UCSD-AML1 (cell line): ENCODE results near the gene PGPEP1.
"Not testable (repeated sequence)": the region's sequence is repeated elsewhere in the genome, so short reads cannot be mapped to it uniquely, and the experiment has no call there.

Experiments used
- DNase-seq: peaks from one replicate; lab custom pipeline; 2025; ENCODE audit not compliant: unreplicated experiment; lab: John Stamatoyannopoulos, UW

PGPEP1 gene

DNA sequence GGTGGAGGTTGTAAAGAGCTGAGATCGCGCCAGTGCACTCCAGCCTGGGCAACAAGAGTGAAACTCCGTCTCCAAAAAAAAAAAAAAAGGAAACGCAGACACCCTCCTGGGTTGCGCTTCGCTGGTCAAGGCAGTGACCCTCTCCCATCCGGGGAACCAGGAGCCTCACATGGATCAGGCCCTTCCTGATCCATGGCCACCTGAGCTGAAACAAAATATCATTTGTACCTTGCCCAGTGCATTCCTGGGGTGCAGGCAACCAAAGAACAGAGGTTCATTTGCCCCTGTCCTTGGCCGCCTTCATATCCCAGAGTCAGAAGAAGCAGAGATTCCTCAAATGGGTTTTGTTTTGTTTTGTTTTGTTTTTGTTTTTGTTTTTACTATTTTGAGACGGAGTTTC lies 9.5 kb upstream of the PGPEP1 start:
- no peak for DNase-seq

DNA sequence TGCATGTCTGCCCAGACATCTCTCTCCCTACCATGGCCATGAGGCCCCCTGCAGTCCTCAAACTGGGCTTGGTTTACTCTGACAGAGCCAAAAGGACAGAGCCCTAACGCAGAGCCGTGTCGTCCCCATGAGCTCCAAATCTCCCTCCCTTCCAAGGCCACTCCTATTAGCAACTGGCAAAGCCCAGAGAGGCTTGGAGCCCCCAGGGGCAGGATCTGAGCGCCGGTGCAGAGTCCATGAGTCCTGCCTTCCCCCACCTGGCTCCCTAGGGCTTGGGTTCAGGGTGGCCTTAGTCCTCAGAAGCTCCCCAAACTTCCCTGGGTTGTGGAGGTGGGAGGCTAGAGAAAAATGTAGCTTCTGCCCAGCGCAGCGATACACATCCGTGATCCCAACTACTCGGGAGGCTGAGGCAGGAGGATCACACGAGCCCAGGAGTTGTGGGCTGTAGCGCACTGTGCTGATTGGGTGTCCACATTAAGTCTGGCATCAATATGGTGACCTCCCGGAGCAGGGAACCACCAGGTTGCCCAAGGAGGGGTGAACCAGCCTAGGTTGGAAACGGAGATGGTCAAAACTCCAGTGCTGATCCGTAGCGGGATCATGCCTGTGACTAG lies 7.4 kb upstream of the PGPEP1 start:
- DNase-seq, result no peak

DNA sequence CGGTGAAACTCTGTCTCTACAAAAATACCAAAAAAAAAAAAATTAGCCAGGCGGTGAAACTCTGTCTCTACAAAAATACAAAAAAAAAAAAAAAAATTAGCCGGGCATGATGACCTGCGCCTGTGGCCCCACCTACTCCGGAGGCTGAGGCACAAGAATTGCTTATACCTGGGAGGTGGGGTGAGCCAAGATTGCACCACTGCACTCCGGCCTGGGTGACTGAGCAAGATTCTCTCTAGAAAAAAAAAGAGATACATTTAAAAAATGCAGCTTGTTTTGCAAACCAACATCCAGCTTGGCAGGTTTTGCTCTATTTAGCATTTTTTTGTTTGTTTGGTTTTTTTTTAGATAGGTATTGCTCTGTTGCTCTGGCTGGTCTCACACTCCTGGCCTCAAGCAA lies 6.7 kb upstream of the PGPEP1 start:
- no peak for DNase-seq

DNA sequence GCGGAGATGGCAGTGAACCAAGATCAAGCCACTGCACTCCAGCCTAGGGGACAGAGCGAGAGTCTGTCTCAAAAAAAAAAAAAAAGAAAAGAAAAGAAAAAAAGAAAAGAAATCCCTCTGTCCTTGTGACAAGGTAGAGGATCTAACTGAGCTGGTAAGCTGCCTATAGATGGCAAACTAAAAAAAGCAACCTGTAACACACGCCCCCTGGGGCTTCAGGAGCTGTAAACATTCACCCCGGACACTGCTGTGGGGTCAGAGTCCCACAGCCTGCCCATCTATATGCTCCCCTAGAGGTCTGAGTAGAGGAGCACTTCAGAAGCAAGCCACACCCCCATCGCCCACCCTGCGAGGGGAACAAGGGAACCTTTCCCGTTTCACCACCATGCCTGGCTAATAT lies 4.3 kb upstream of the PGPEP1 start:
- DNase-seq, result no peak

DNA sequence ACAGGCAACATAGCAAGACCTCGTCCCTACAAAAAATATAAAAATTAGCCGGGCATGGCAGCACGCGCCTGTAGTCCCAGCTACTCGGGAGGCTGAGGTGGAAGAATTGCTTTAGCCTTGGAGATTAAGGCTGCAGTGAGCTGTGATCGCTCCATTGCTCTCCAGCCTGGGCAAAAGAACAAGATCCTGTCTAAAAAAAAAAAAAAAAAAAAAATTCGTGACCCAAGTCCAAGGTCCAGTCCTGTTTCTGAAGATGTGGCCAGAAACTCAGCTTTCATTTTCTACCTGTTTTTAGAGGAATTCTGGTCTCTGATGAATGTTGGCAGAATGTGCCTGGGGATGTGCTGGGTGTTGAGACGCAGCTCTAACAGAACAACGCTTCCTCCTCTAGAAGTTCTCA lies 1.9 kb upstream of the PGPEP1 start:
- DNase-seq, result no peak

DNA sequence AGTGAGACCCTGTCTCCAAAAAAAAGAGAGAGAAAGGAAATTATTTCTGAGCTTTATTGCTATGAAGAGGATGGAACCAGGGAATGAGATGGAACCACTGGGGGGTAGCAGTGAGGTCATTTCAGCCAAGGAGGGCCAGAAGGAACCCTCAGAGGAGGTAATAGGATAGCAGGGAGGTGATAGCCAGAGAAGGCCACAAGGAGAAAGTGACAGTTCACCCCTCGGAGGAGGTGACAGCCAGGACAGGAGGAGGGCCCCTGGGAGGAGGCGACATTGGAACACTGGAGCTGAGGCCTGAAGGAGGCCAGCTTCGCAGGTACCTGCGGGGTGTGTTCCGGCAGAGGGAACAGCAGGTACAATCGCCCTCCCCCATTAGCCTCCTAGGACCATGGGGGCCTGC lies 675 bp upstream of the PGPEP1 start:
- no peak for DNase-seq

DNA sequence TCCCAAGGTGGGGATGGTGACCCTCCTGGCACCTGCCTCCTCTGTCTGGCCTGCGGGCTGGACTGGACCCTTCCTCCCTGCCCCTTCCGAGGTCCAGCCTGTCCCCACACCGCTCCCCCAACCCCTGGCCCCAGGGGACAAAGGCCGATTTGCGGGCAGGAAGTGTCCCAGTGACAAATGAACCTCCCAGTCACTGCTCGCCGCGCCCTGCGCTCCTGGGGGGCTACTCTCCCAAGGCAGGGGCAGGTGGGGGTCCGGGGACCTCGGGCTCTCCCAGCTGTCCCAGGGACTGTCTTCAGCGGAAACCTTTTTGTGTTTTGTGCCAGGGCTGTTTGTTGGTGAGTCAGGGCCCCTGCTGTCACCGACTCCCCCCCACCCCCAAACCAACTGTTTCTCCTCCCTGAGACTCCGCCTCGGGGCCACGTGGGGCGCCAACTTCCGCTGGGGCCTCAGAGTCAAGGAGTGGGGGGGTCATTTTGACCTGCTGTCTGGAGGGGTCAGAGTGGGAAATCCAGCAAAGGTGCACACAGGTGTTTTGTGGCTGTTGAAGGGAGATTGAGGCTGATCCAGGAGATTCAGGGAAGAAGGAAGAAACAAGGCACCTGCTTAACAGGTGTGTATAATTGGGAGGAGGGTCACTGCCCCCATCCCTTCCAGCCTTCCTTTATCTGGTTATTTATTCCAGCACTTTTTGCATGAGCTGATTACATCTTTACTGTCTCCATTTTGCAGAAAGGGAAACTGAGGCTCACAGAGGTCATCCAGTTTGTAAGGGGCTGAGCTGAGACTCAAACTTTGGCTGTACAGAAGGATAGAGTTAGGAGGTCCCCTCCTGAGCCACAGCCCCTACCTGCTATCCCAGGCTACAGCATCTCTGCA lies 831 bp downstream of the PGPEP1 start:
- peak; percentile 67 for DNase-seq

DNA sequence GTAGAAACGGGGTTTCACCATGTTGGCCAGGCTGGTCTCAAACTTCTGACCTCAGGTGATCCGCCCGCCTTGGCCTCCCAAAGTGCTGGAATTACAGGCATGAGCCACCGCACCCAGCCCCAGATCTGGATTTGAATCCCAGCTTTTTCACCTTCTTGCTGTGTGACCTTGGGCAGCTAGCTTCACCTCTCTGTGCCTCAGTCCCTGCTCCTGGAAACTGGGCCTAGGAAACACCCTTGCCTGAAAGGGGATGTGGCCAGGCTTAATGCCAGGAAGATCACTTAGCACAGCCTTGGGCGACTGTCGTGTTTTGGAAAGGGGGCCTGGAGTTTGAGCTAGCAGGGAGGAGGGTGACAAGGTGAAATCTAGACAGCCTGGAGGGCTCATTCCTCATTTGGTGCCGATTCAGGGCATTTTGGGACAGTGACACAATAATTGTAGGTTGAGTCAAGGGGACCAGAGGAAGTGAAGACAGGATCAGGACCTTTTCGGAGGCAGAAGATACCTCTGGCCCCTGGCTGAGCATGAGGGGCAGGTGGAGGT lies 1.8 kb downstream of the PGPEP1 start:
- no peak for DNase-seq

DNA sequence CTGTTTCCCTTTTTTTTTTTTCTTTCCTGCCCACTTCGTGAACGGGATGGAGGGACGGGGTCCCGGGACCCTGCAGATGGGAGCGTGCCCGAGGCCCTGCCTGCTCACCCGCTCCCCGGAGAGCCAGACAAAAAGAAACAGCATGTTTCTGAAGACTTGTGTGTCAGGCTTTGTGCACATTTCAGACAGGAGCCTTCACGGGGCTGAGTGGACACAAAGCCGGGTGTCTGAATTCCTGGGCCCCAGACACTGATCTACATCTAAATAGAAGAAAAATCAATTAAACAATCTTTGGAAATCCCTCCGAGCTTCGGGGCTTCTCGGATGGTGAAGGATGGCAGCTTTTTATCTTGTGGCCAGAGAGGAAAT lies 4.2 kb downstream of the PGPEP1 start:
- DNase-seq, result no peak

DNA sequence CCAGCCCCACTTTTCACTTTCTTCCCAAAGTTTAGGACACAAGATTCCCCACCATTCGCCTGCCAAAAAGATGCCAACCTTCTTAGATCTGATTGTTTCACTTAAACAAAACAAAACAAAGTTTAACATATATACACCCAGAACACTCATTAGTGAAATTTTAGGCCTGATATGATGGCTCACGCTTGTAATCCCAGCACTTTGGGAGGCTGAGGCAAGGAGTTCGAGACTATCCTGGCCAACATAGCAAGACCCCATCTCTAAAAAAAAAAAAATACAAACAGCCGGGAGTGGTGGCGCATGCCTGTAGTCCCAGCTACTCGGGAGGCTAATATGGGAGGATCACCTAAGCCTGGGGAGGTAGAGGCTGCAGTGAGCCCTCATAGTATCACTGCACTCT lies 4.9 kb downstream of the PGPEP1 start:
- DNase-seq, result no peak

DNA sequence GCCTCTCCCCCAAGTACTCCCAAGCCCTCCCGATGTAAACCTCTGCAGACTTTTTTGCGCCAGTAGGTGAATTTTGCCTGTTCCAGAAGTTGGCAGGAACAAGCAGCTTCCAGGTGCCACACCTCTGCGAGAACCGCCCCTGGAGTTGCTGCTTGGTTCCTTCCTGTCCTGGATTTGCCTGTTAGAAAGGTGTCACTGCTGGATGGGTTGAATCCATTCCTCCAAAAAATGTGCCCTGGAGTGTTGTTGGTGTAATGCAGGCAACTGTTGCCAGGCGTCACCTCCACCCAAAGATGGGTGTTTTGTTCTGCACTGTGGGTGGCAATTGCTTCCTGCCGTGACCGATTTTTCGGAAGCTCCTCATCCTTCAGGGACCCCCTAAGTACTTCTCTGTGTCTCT lies 5.7 kb downstream of the PGPEP1 start:
- DNase-seq, result no peak

DNA sequence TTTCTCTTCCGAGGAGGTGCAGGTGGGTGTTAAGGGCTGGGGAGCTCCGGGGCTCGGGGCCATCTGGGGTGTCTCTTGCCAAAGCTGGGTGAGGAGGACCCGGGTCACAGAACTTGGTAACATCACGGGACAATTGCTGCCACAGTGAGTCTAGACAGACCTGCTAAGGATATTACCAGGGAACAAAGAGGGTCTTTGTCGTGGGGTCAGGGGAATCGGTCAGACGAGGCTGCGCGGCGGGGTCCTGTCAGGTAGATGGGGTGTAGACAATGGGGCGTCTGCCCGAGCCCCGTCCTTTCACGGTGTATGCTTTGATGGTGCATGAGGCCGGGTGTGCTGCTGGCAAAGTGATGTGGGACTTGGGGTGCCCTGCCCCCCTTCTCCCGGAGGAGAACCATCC lies 7.8 kb downstream of the PGPEP1 start:
- no peak for DNase-seq

DNA sequence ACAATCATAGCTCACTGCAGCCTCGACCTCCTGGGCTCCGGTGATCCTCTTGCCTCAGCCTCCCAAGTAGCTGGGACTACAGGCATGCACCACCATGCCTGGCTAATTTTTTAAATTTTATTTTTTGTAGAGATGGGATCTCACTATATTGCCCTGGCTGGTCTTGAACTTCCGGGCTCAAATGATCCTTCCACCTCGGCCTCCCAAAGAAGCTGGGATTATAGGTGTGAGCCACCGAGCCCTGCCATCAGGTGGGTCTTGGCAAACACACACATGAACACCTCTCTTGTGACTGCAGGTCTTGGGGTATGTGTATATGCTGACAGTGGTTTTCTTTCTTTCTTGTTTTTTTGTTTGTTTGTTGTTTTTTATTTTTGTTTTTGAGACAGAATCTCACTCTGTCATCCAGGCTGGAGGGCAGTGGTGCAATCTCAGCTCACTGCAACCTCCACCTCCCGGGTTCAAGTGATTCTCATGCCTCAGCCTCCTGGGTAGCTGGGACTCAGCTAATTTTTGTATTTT lies 8.5 kb downstream of the PGPEP1 start:
- DNase-seq, result not testable (repeated sequence)

DNA sequence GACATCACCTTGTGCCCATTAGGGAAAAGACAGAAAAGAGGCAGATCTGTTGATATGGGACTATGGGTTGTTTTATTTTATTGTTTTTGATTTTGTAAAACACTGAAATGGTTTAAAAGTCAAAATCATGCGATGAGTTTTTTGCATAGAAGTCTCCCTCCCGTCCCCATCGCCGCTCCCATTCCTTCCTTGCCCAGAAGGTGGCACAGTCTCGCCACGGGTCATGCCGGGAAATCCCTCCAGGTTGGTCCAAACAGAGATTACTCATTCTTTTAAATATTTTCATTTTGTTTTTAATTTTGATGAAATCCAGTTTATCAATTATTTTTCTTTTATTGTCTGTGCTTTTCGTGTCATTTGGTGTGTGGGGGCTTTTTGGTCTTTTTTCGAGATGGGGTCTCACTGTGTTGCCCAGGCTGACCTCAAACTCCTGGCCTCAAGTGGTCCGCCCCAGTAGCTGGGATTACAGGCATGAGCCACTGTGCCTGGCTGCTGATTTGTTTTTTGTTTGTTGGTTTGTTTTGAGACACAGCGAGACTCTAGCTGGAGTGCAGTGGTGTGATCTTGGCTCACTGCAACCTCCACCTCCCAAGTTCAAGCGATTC lies 9.2 kb downstream of the PGPEP1 start:
- peak; percentile 63 for DNase-seq

DNA sequence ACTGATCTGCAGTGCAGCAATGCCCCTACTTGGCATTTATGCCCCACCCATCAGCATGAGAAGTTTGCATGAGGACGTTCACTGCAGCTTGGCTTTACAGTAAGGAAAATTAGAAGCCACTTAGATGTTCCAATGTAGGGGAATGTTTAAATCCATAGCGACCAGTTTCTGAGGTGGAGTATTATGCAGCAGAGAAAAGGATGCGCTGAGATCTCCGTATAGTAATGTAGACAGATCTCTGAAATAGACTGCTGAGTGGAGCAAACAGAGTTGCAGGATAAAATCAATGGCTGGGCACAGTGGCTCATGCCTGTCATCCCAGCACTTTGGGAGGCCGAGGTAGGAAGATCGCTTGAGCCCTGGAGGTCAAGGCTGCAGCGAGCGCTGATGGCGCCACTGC lies 10.1 kb downstream of the PGPEP1 start:
- no peak for DNase-seq

DNA sequence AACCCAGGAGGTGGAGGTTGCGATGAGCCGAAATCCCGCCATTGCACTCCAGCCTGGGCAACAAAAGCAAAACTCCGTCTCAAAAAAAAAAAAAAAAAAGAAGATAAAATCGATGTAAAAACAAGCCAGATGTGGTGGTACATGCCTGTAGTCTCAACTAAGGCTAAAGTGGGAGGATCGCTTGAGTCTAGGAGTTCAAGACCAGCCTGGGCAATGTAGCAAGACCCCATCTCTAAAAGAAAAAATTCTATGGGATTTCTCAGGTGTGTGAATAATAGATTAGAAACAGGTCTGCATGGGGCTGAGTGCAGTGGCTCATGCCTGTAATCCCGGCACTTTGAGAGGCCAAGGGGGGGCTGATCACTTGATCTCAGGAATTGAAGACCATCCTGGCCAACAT lies 11.1 kb downstream of the PGPEP1 start:
- DNase-seq, result no peak

DNA sequence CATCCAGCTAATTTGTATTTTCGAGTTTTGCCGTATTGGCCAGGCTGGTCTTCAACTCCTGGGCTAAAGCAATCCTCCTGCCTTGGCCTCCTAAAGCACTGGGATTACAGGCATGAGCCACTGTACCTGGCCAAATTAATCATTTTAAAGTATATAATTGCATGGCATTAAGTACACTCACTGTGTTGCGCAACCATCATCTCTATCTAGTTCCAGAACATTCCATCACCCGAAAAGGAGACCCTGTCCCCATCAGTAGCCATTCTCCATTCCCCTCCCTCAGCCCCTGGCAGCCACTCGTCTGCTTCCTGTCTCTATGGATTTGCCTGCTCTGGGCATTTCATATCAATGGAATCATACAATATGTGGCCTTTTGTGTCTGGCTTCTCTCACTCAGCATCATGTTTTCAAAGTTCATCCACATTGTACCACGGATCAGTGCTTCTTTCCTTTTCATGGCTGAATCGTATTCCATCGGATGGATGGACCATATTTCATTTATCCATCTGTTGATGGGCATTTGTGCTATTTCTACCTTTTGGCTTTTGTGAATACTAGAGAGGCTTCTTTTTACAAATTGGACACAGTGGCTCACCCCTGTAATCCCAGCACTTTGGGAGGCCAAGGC lies 13.1 kb downstream of the PGPEP1 start:
- no peak for DNase-seq

DNA sequence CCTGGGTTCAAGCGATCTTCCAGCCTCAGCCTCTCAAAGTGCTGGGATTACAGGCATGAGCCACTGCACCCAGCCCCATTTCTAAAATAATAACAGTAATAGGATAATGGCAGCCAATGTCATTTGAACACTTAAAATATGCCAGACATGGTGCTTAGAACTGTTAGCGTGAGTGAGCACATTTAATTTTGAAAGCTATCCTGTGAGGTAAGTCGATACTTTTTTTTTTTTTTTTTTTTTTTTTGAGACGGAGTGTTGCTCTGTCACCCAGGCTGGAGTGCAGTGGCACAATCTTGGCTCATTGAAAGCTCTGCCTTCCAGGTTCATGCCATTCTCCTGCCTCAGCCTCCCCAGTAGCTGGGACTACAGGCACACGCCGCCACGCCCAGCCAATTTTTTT lies 14.3 kb downstream of the PGPEP1 start:
- not testable (repeated sequence) for DNase-seq

DNA sequence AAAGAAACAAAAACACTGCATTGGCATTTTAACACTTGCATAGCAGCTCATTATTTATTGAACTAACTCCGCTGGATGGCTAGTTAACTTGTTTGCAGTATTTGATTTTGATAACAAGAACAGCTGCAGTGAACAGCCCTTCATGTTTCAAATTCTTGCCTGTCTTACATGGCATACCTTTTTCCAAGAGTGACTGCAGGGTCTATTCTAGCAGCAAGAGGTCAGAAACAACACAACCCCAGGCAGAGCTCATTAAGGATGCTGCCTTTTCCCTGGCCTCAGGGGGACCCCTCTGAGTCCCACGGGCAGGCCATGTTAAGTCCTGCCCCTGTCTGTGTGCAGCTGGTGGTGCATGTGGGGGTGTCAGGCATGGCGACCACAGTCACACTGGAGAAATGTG lies 16.6 kb downstream of the PGPEP1 start:
- no peak for DNase-seq

DNA sequence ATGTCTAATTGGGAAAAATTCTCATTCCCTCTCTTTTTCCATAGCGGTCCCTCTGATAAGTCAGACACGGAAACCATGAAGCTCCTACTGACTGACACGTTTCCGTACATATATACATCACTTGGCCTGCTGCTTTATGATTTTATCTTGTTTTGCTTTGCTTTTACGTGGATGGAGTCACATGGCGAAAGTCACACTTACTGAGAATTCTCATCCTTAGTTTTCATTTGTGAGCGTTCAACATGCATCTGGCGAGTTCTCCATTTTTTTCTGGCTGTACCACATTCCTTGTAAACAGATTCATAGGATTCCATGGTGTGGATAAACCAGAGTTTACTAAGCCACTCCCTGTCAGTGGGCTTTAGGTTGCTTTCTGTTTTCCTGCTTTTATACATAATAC lies 21.2 kb downstream of the PGPEP1 start:
- no peak for DNase-seq

DNA sequence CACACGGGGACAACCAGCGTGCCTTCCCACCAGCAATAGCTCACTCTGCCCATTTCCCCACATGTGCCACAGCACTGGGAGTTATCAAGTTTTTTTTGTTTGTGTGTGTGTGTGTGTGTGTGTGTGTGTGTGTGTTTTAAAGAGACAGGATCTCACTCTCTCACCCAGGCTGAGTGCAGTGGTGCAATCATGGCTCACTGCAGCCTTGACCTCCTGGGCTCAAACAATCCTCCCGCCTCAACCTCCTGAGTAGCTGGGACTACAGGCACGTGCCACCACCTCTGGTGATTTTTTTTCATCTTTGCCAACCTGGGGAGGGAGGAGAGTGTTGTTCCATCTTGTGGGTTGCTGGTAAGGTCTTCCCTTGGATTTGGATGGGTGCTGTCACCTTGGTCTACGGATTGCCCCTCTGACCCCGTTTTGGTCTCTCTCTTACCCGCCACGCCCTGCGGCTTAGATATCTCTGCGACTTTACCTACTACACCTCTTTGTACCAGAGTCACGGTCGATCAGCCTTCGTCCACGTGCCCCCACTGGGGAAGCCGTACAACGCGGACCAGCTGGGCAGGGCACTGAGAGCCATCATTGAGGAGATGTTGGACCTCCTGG lies 22.6 kb downstream of the PGPEP1 start:
- DNase-seq, result no peak
